Measurements from ENCODE around the gene NUP62CL. TPM values are rescaled to one million over a fixed set of nuclear protein-coding genes. Genes with fewer than 3 reads are reported as not detected.
"Not testable (repeated sequence)": the region's sequence is repeated elsewhere in the genome, so short reads cannot be mapped to it uniquely, and the experiment has no call there.

Gene NUP62CL
- total RNA-seq, 1 donor = not detected

GRCh38 chrX:107155621-107156430, 50.4 kb downstream of the NUP62CL start:
- H3K79me2 ChIP-seq (ENCODE audit: insufficient read depth, low read length); H2AFZ ChIP-seq (ENCODE audit: low read length); H3K4me2 ChIP-seq (ENCODE audit: insufficient read depth, low read length); H3K4me3 ChIP-seq (ENCODE audit: insufficient read depth, low read length); H3K9me3 ChIP-seq (ENCODE audit: low read depth, low read length); H4K20me1 ChIP-seq (ENCODE audit: insufficient read depth, low read length); DNase-seq (ENCODE audit: insufficient read length, low spot score, missing footprints); H3K36me3 ChIP-seq (ENCODE audit: insufficient read depth, low read length); H3K4me1 ChIP-seq (ENCODE audit: insufficient read depth, low read length); H3K27ac ChIP-seq (ENCODE audit: low read depth, low read length); H3K27me3 ChIP-seq (ENCODE audit: insufficient read depth, low read length): not testable (repeated sequence)

- no peak for TF ChIP-seq CTCF (IDR thresholded peaks at IDR 0.05; ENCODE audit: extremely low read depth, low read depth, low read length)
- DNase-seq (ENCODE audit: insufficient read length, low spot score, missing footprints) = peak; percentile 59
- Histone ChIP-seq H3K27me3 (ENCODE audit: insufficient read depth, low read length) (no peaks in the 10 kb centered on the region), H3K79me2 (ENCODE audit: insufficient read depth, low read length) (no peaks in the 10 kb centered on the region), H3K4me3 (ENCODE audit: insufficient read depth, low read length) (no peak overlapping the region), H4K20me1 (ENCODE audit: insufficient read depth, low read length) (no peaks in the 10 kb centered on the region), H3K4me2 (ENCODE audit: insufficient read depth, low read length) (no peak overlapping the region), H3K36me3 (ENCODE audit: insufficient read depth, low read length) (no peaks in the 10 kb centered on the region), H3K4me1 (ENCODE audit: insufficient read depth, low read length) (no peaks in the 10 kb centered on the region), H2AFZ (ENCODE audit: low read length) (no peak overlapping the region), H3K9me3 (ENCODE audit: low read depth, low read length) (no peaks in the 10 kb centered on the region), H3K27ac (ENCODE audit: low read depth, low read length) (no peak overlapping the region)
Observed at GRCh38 chrX:107154787-107155620, 51.2 kb downstream of the NUP62CL start.

- Histone ChIP-seq H3K27ac (ENCODE audit: low read depth, low read length) (no peak overlapping the region), H3K4me2 (ENCODE audit: insufficient read depth, low read length) (no peak overlapping the region), H3K36me3 (ENCODE audit: insufficient read depth, low read length) (no peaks in the 10 kb centered on the region), H4K20me1 (ENCODE audit: insufficient read depth, low read length) (no peaks in the 10 kb centered on the region), H3K79me2 (ENCODE audit: insufficient read depth, low read length) (no peaks in the 10 kb centered on the region), H3K9me3 (ENCODE audit: low read depth, low read length) (no peaks in the 10 kb centered on the region), H3K4me1 (ENCODE audit: insufficient read depth, low read length) (no peaks in the 10 kb centered on the region), H3K4me3 (ENCODE audit: insufficient read depth, low read length) (no peak overlapping the region), H3K27me3 (ENCODE audit: insufficient read depth, low read length) (peaks cover 7% of the 10 kb centered on the region), H2AFZ (ENCODE audit: low read length) (no peak overlapping the region)
- DNase-seq (ENCODE audit: insufficient read length, low spot score, missing footprints) = no peak
- no peak for TF ChIP-seq CTCF (IDR thresholded peaks at IDR 0.05; ENCODE audit: extremely low read depth, low read depth, low read length)
Observed at GRCh38 chrX:107153005-107153404, 53.2 kb downstream of the NUP62CL start.

GRCh38 chrX:107146670-107147069, 59.6 kb downstream of the NUP62CL start:
- no peaks in the 10 kb centered on the region for H3K36me3 ChIP-seq (ENCODE audit: insufficient read depth, low read length)
- H3K4me1 ChIP-seq (ENCODE audit: insufficient read depth, low read length) = no peaks in the 10 kb centered on the region
- H3K27me3 ChIP-seq (ENCODE audit: insufficient read depth, low read length) = peaks cover 14% of the 10 kb centered on the region
- H3K4me2 ChIP-seq (ENCODE audit: insufficient read depth, low read length) = no peak overlapping the region
- no peak overlapping the region for H2AFZ ChIP-seq (ENCODE audit: low read length)
- TF ChIP-seq CTCF (IDR thresholded peaks at IDR 0.05; ENCODE audit: extremely low read depth, low read depth, low read length) = no peak
- no peak overlapping the region for H3K4me3 ChIP-seq (ENCODE audit: insufficient read depth, low read length)
- no peaks in the 10 kb centered on the region for H4K20me1 ChIP-seq (ENCODE audit: insufficient read depth, low read length)
- DNase-seq (ENCODE audit: insufficient read length, low spot score, missing footprints) = no peak
- no peaks in the 10 kb centered on the region for H3K9me3 ChIP-seq (ENCODE audit: low read depth, low read length)
- no peaks in the 10 kb centered on the region for H3K79me2 ChIP-seq (ENCODE audit: insufficient read depth, low read length)
- H3K27ac ChIP-seq (ENCODE audit: low read depth, low read length) = no peak overlapping the region
